Measurements from ENCODE around the gene BAG5.
A peak's percentile ranks its signal among the peaks of the same experiment; 100 is the strongest.
"Not testable (repeated sequence)": the region's sequence is repeated elsewhere in the genome, so short reads cannot be mapped to it uniquely, and the experiment has no call there.

Gene BAG5

GRCh38 chr14:103516426-103517173 lies 45.9 kb downstream of the BAG5 start:
- H3K4me3 ChIP-seq (ENCODE audit: low read length): no peak overlapping the region
- no peak for TF ChIP-seq CTCF (conservative IDR thresholded peaks at IDR 0.05; ENCODE audit: low read length)
- no peak for DNase-seq (ENCODE audit: low read depth)

GRCh38 chr14:103514596-103515421 lies 47.6 kb downstream of the BAG5 start:
- no peak for TF ChIP-seq CTCF (conservative IDR thresholded peaks at IDR 0.05; ENCODE audit: low read length)
- no peak for DNase-seq (ENCODE audit: low read depth)
- no peak overlapping the region for H3K4me3 ChIP-seq (ENCODE audit: low read length)

GRCh38 chr14:103512701-103513611 lies 49.5 kb downstream of the BAG5 start:
- peak; percentile 91 for DNase-seq (ENCODE audit: low read depth)
- no peak overlapping the region for H3K4me3 ChIP-seq (ENCODE audit: low read length)
- peak; percentile 24 for TF ChIP-seq CTCF (conservative IDR thresholded peaks at IDR 0.05; ENCODE audit: low read length)

- not testable (repeated sequence) for H3K4me3 ChIP-seq (ENCODE audit: low read length); DNase-seq (ENCODE audit: low read depth)
Measured at GRCh38 chr14:103512180-103512579, 50.3 kb downstream of the BAG5 start.

GRCh38 chr14:103510724-103511693 lies 51.4 kb downstream of the BAG5 start:
- no peak overlapping the region for H3K4me3 ChIP-seq (ENCODE audit: low read length)
- no peak for TF ChIP-seq CTCF (conservative IDR thresholded peaks at IDR 0.05; ENCODE audit: low read length)
- no peak for DNase-seq (ENCODE audit: low read depth)

GRCh38 chr14:103509864-103510723 lies 52.4 kb downstream of the BAG5 start:
- no peak for TF ChIP-seq CTCF (conservative IDR thresholded peaks at IDR 0.05; ENCODE audit: low read length)
- no peak overlapping the region for H3K4me3 ChIP-seq (ENCODE audit: low read length)
- no peak for DNase-seq (ENCODE audit: low read depth)

Measured in AG10803 (cell line).